Amygdala (tissue), 56 donors: Measurements from ENCODE around the gene MRPL3.
"Not testable (repeated sequence)": the region's sequence is repeated elsewhere in the genome, so short reads cannot be mapped to it uniquely, and the experiment has no call there.

Experiments used
- DNase-seq, 56 donors: peaks; one replicate each; lab custom pipeline; 2025; lab: John Stamatoyannopoulos, UW

MRPL3 gene

DNA sequence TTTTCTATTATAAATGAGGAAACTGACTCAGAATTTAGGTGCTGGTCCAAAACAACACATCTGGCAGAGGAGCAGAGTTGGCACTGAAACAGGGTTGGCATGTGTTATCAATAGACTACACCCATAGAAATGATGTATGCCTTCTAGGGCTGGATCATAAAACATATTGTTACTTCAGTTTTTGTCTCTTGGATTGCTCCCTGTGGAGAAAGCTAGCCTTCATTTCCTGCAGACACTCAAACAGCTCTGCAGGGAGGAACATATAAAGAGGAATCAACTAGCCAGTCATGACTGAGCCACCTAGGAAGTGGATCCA, 507 bp upstream of the MRPL3 start:
- DNase-seq: peak in 1 of 56 donors; percentile 6

DNA sequence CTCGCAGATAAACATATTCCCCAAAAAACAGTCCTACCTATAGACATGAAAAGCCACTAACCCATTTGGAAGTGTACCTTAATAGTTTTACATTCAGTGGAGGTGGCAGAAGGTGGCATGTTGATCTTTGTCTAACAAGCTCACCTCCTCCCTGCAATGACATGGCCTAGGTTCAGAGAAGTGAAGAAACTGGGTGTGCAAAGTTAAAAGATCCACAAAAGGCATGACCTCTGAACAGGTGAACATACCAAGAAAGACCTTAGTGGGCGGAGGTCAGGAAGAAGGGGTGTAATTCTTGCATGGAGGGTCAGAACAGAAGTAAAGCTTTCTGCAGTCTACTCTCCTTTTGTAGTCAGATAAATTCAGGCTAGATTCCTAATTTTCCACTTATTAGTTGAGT, 822 bp downstream of the MRPL3 start:
- DNase-seq: no peak

DNA sequence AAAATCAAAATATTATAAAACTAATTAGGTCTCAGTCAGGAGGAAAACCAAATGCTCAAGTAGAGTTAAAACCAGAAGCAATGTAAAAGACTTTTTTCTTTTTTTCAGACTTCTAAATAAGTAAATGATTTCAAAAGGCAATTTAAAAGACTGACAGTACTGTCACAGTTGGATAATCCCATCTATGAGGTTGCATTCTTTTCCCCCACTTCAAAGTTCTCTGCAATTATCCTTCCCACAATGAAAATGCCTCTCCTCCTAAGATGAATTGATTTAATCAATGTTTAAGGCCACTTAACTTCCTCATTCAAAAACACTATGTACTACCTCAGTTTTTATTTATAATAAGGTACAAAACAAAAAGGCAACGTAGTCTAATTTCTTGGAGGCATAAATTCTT, 8.1 kb downstream of the MRPL3 start:
- DNase-seq: no peak

DNA sequence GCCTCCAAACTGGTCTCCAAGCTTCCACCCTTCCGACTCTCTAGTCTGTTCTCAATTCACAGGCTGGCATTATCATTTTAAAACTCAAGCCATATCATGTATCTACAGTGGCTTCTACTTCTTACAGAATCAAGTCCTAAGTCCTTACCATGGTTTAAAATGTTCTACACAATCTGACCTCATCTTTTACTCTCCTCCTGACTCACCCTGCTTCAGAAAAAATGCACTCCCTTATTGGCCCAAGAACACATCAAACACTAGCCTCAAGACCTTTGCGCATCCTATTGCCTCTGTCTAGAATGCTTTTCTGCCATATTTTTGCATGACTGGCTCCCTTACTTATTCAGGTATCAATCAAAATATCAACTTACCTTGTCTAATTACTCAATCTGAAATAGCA, 11.0 kb downstream of the MRPL3 start:
- no peak for DNase-seq

DNA sequence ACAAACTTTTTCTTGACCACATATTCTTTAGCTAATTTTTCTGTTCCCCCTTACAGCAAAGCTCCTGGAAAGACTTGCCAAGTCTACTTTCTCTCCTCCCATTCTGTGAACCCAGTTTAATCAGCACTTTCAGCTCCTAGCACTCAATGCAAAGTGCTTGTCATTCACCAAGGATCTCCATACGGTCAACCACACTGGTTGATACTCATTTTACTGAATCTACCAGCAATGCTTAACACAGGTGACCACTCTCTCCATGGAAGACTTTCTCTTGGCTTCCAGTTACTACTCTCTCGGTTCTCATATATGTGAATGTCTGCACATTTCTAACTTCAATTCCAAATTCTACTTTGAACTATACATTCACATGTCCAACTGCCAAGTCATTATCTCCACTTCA, 11.7 kb downstream of the MRPL3 start:
- DNase-seq: no peak

DNA sequence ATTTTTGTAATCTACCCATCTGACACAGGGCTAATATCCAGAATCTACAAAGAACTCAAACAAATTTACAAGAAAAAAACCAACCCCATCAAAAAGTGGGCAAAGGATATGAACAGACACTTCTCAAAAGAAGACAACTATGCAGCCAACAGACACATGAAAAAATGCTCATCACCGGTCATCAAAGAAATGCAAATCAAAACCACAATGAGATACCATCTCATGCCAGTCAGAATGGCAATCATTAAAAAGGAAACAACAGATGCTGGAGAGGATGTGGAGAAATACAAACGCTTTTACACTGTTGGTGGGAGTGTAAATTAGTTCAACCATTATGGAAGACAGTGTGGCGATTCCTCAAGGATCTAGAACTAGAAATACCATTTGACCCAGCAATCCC, 16.2 kb downstream of the MRPL3 start:
- not testable (repeated sequence) for DNase-seq

DNA sequence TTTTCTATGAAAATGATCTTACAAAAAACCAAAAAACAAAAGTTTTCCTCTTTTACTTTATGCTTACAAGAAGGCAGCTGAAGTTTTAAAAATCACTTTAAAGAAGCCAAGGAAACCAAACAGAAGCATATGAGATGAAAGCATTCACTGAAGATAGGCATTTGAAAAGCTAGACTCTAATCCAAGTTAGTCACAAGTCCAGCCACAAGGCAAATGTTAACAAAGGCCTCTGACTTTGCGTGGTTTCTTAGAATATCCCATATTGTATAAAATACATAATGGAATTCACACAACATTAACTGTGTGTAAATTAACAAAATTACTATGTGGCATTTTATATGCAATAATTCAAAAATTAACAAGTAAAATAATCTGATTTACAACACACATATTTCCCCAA, 17.7 kb downstream of the MRPL3 start:
- DNase-seq: no peak

DNA sequence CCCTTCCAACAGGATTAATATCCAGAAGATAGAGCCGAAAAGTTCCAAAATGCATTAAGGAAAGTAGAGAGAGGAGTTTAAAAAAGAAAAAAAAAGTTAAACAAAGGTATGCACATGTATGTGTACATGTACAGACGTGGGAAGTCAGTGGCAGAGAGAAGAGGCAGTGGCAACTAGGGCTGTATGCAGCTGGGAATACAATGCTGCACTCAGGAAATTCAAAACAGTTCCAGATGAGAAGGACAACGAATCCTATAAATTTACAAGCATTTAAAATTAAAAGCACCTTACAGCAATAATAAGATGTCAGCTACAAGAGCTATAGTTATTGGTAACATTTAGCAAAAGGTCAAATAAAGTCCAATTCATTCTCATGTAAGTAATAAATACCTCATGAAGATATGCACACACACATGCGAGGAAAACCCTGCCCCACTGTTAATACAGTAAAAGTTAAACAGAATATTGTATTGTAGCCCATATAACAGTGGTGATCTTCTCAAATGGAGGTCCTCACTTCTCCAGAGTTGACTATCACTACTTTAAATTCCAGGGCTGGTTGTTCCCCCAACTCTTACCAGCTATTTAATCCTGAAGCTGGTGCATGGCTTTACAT, 18.2 kb downstream of the MRPL3 start:
- DNase-seq: no peak

DNA sequence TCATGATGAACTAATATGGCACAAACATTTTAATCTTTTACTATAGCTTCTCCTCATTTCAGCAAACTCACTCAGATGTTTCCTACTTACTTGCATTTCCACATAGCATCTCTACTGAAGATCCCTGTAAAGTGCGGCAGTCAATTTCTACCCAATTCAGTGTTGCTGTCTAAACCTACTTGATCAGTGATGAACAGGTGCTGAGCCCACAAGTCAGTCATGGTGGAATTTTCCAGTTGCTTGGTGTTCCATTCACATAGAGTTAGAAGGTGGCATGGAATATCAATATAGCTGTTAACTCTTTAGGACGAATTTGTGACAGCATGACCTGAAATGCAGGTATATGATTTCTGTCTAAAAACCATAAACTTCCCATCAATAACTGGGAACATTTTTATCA, 22.7 kb downstream of the MRPL3 start:
- DNase-seq: no peak

DNA sequence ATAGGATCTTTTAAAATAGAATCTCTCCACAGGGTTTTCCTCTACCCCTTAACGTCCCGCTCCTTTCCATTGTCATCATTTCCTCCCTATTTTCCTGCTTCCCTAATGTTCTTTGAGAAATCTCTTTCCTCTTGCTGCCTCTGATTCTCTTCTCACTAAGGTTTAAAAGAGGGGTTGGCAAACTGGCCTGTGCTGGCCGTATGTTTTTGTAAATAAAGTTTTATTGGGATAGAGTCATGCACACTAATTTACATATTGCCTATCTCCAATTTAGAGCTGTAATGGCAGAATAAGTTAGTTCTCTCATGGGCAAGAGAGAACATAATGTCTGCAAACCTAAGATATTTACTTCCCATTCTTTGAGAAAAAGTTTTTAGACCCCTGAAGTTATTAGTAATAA, 25.0 kb downstream of the MRPL3 start:
- no peak for DNase-seq

DNA sequence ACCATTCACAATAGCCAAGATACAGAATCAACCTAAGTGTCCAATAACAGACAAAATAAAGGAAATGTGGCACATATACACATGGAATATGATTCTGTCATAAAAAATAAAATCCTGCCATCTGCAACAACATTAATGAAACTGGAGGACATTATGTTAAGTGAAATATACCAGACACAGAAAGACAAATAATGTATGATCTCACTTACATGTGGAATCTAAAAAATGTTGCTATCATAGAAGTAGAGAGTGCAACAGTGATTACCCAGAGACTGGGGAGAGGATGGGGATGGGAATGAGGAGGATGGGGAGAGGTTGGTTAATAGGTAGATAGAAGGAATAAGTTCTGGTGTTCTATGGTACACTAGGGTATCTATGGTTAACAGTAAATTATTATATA, 28.7 kb downstream of the MRPL3 start:
- no peak for DNase-seq

DNA sequence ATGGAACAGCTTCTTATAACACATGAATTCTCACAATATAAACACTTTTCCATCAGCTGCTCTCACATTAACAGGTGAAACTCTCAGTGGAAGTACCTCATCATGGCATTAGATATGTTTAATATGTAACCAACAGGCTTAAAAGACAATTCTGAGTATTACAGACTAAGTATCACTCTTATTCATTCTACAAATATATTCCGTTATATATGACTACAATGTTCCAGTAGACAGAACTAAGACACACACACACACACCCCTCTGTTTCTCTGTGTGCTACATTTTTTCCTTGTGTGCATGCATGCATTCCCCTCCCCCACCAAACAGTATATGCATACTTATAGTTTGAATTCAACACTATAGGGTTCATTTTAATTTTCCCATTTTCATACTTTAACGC, 32.4 kb downstream of the MRPL3 start:
- no peak for DNase-seq

DNA sequence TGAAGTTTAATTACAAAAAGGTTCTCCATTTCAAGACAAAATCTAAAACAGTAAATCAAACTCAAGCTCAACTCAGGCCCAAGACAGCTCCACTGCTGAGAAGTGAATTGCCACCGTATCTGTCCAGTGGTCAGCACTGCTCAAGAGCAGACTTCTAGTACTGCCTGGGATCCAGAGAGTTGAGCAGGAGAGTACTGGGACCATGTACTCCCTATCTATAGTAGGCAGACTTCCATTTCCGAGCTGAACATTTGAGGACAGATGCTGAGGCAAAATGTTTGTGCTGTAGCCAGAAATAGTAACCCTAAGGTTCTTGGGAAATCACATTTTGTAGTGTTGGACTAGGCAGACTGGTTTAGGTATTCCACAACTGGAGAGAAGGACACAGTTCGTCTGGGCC, 44.1 kb downstream of the MRPL3 start:
- no peak for DNase-seq

DNA sequence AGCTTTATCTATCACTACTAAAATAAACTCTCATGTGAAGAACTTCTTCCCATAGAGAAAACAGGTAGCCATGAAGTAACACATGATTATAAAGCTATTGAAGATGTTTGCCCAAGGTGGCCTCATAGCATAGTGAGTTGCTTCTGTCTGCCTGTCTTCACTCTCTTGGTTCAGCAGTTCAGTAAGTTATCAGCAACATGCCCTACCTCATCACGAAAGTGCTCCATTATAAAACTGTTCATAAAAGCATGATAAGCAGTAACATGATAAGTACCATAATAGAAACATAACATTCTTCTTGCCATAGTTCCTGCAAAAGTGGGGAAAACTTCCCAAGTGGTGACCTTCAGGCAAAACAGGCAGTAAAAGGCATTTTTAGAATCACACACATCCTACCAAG, 45.6 kb downstream of the MRPL3 start:
- no peak for DNase-seq

DNA sequence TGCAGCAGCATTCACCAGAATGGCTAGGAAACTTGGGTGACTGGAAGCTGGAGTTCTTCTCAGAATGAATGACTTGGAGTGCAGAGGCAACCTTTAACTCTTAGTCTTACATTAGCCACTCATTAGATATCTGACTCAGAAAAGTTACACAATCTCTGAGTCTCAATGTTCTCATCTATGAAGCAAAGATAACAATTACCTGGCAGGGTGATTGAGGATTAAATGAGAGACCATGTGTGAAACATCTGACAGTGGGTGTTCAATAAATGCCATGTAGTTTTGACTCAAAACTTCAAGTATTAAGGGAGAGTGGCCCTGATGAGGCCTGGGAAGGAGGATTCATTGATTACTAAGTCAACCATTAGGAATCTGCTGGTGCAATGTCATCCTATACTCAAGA, 48.3 kb downstream of the MRPL3 start:
- no peak for DNase-seq

DNA sequence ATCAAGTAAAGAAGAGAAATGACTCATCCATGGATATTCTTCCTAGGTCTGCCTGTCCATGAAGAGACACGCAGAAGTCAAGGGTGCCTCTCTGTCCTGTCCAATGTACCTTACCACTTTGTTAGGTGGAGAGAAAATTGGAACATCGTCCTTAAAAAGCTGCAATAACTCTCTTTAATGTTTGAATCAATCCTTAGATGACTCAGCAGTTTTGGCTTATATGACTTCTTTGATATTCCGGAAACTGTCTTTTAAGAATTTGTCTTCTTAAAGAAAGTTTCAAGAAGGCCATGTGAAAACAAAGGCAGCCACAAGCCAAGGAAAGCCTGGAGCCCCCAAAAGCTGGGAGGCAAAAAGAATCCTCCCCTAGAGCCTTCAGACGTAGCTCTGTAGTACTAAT, 49.2 kb downstream of the MRPL3 start:
- no peak for DNase-seq

DNA sequence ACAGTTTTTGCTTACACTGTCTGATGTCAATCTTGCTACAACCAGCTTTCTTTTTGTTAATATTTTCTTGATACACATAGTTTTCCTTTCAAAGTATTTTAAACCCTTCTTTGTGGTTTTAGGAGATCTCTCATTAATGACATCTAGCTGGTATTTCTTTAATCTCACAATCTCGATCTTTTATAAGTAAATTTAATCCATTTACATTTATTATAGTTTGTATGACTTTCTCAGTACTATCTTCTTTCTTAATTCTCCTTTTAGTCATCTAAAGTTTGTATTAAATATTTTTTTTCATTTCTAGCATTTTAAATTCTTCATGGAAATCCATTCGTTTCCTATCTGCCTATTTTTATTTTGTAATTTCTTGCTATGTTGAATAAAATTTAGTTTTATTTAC, 55.4 kb downstream of the MRPL3 start:
- DNase-seq: no peak

DNA sequence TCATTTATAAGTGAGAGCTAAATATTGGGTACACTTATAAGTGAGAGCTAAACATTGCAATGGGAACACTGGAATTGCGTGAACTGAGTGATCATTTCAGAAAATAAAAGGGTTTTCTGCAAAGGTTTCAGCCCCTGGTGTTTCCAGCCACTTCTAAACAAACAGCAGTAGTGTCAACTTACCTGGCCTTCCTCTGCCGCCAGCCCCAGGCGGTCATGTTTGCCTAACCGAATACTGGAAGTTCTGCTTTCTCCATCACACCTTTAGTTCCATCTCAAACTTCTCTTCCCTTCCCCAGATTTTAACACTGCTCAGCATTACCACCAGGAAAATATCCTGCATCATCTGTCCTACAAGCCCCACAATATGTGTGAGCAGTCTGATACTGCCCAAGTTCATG, 58.6 kb downstream of the MRPL3 start:
- no peak for DNase-seq

DNA sequence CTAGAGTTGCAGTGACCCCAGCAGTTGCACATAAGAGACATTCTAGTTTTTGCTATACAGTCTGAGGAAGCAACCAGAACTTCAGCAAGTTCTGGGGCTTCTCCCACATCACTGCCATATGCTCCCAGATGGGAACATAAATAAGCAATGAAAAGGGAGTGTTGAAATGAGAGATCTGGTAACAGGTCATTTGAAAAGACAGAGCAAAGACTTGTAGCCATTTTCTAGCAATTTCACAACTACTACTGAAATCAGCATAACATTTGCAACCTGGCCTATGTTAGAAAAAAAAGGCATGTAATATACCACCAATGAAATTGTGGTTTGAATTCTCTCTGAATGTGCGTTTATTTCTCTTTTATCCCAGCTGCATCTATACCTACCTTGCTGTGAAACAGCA, 63.7 kb downstream of the MRPL3 start:
- DNase-seq: no peak

DNA sequence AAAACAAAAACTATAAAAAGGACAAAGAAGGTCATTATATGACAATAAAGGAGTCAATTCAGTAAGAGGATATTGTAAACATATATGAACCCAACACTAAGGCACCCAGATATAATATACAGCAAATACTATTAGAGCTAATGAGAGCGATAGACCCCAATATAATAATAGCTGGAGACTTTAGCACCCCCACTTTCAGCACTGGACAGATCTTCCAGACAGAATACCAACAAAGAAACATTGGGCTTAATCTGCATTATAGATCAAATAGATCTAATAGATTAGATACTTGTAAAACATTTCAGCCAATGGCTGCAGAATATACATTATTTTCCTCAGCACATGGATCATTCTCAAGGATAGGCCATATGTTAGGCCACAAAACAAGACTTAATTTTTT, 67.8 kb downstream of the MRPL3 start:
- DNase-seq: no peak

DNA sequence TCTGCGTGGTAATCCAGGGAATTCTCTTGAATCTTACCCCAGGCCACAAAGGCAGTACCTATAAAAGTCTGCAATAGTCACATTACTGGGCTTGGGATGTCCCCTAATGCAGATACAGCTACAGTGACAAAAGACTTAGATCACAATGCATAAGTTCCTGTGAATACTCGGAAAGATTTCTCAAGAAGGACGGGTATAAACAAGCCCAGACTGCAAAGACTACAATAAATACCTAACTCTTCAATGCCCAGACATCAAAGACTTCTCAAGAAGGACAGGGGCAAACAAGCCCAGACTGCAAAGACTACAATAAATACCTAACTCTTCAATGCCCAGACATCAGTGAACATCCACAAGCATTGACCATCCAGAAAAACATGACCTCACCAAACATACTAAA, 70.3 kb downstream of the MRPL3 start:
- DNase-seq: no peak

DNA sequence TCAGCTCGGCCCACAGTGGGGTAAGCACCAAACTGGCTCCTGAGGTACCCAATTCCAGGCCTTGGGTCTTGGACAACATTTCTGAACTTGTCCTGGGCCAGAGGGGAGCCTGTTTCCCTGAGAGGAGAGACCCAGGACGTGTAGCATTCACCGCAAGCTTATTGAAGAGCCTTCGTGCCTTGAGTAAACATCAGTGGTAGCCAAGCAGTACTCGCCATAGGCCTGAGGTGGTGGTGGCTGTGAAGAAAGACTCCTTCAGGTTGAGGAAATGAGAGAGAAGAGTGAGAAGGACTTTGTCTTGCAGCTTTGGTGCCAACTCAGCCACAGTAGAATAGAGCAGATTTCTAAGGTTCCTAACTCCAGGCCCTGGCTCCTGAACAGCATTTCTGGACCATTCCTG, 71.0 kb downstream of the MRPL3 start:
- DNase-seq: no peak

DNA sequence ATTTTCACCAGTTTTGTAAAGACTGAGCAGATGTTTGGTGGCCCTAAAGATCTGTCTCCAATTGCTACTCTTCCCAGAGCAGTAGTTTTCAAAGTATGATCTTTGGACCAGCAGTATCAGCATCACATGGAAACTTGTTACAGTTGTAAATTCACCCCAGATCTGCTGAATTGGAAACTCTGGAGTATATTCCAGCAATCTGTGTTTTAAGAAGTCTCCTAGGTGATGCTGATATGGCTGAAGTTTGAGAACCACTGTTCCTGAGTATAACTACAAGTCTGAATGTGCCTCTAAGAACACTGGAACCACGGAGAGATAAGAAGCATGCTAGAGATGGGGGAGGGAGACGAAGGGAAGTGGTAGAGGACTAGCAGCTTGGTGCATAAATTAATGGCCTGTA, 75.5 kb downstream of the MRPL3 start:
- DNase-seq: no peak
